Activated B cell treated with CpG ODN at 0.5 μM for 24 hours (primary cell): ENCODE measurements around the gene ALPG. TPM values are rescaled to one million over a fixed set of nuclear protein-coding genes. Genes with fewer than 3 reads are reported as not detected.
A peak's percentile ranks its signal among the peaks of the same experiment; 100 is the strongest.
"Not testable (repeated sequence)": the region's sequence is repeated elsewhere in the genome, so short reads cannot be mapped to it uniquely, and the experiment has no call there.

ENCODE experiments used
- ATAC-seq: fragments of 200-7000 bp; cut with Tn5 transposase; one replicate; pipeline ENCODE4 v1.10.0; 2021; ENCODE audit warnings: low read depth, mild to moderate bottlenecking, moderate library complexity
- CTCF ChIA-PET: fragments of 350-600 bp; sonication (Branson Sonifier 250); formaldehyde crosslinking; loops from one replicate; lab custom pipeline; 2021; ENCODE audit warnings: antibody characterized with exemption; lab: Charles Lee
- POLR2A ChIA-PET: fragments of 350-600 bp; sonication (Branson Sonifier 250); formaldehyde crosslinking; loops from one replicate; lab custom pipeline; 2021; ENCODE audit warnings: antibody characterized with exemption; lab: Charles Lee
- DNase-seq: peaks from one replicate; pipeline ENCODE4 v3.0.0; 2022
- H3K27ac Mint-ChIP-seq: one replicate; pipeline ENCODE4 v1.8.0; 2020; ENCODE audit warnings: mixed read lengths
- H3K27me3 Mint-ChIP-seq: one replicate; pipeline ENCODE4 v1.8.0; 2021; ENCODE audit warnings: mixed read lengths
- H3K36me3 Mint-ChIP-seq: one replicate; pipeline ENCODE4 v1.8.0; 2021; ENCODE audit warnings: low read depth, mixed read lengths
- H3K4me1 Mint-ChIP-seq: one replicate; pipeline ENCODE4 v1.8.0; 2021; ENCODE audit warnings: mixed read lengths
- H3K4me3 Mint-ChIP-seq: one replicate; pipeline ENCODE4 v1.8.0; 2020; ENCODE audit warnings: mild to moderate bottlenecking, mixed read lengths
- H3K9me3 Mint-ChIP-seq: one replicate; pipeline ENCODE4 v1.8.0; 2020; ENCODE audit warnings: mixed read lengths
- intact Hi-C: fragments of 100-400 bp; cut with micrococcal nuclease; formaldehyde crosslinking; loops from one replicate; pipeline ENCODE4 v1.15.1; 2024
- total RNA-seq: library from RNA; stranded (reverse); gene quantifications from 2 replicates; pipeline ENCODE4 v1.2.3, GENCODE V29; 2022
- TF ChIP-seq, protein P1 (sequence below): fragments of 200-600 bp; IDR thresholded peaks from one replicate; pipeline ENCODE4 v1.8.0; 2022; ENCODE audit warnings: antibody characterized with exemption, mild to moderate bottlenecking

Gene ALPG
- total RNA-seq, 1 donor from 2014 or later = not detected

DNA sequence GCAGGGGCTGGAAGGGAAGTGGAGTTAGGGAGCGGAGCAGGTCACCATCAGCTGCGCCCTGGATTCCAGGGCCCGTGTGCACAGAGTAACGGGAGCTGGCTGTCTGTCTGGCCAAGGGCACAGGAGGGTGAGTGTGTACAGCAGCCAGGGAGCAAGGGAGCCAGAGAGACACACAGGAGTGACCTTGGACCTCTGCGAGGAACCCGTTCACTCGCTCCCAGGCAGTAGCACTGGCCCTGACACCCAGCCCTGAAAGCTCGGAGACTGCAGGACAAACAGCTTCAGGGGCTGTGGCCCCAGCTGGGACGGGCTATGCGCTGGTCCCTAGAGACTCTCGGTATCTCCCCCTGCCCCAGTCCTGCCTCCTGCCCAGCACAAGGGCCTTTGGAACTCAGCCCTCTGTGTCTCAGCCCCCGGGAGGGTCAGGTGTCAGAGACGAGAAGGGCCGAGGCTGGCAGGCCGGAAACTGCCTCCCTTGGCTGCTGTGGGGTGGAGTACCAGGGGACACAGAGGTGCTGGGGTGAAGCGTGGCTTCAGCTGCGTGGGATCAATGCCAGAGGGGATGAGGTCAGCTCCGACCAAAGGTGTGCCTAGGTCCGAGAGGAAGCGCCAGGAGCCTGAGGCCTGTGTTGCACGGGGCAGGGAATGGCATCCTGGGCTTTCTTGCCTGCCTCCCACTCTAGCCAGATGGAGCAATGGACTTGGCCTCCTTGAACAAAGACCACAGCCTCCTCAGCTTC, 37.2 kb downstream of the ALPG start:
- ATAC-seq, DNase-seq, H3K9me3 Mint-ChIP-seq, H3K4me1 Mint-ChIP-seq, H3K4me3 Mint-ChIP-seq, POLR2A ChIA-PET, H3K27ac Mint-ChIP-seq, intact Hi-C loops, H3K36me3 Mint-ChIP-seq, H3K27me3 Mint-ChIP-seq, CTCF ChIA-PET: not testable (repeated sequence)

DNA sequence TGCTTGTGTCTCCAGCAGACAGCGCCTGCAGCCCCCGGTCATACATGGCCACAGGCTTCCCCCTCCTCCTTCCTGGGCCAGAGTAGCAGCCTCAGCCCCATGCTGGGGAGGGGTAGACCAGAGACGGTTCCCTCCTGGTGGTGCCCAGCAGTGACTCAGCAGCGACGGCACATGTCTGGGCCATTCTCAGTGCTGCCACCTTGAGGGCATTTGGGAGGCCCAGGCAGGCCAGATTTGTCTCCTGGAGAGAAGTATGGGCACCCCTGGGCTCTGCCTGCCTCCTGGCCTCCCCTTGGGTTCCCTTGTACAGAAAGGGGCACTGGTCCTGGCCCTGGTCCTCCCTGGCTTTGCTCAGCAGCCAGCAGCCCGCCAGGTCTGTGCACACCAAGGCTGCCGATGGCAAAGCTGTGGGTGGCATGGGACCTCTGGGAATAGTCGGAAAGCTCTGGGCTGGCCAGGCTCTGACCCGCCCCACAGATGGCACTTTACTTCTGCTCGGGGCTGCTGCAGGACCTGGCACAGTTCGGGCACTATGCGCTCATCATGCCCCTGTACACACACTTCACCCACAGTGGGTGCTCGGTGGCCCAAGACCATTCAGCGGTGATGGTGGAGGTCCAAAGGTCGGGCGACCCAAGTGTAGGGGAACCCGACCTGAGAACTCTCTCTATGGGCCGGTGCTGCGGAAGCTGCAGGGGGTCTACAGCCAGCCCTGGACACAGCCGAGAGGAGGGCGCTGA, 37.9 kb downstream of the ALPG start:
- Mint-ChIP-seq H3K27me3 (peaks cover 1% of the 10 kb centered on the region), H3K4me1 (no peaks in the 10 kb centered on the region), H3K9me3 (no peaks in the 10 kb centered on the region), H3K36me3 (no peaks in the 10 kb centered on the region), H3K4me3 (no peak overlapping the region), H3K27ac (no peak overlapping the region)
- TF ChIP-seq, protein P1, sequence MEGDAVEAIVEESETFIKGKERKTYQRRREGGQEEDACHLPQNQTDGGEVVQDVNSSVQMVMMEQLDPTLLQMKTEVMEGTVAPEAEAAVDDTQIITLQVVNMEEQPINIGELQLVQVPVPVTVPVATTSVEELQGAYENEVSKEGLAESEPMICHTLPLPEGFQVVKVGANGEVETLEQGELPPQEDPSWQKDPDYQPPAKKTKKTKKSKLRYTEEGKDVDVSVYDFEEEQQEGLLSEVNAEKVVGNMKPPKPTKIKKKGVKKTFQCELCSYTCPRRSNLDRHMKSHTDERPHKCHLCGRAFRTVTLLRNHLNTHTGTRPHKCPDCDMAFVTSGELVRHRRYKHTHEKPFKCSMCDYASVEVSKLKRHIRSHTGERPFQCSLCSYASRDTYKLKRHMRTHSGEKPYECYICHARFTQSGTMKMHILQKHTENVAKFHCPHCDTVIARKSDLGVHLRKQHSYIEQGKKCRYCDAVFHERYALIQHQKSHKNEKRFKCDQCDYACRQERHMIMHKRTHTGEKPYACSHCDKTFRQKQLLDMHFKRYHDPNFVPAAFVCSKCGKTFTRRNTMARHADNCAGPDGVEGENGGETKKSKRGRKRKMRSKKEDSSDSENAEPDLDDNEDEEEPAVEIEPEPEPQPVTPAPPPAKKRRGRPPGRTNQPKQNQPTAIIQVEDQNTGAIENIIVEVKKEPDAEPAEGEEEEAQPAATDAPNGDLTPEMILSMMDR = no peak
- ChIA-PET CTCF (no interaction called here), POLR2A (no interaction called here)
- intact Hi-C loops = no loop called here
- DNase-seq = no peak
- peak; percentile 43 for ATAC-seq

DNA sequence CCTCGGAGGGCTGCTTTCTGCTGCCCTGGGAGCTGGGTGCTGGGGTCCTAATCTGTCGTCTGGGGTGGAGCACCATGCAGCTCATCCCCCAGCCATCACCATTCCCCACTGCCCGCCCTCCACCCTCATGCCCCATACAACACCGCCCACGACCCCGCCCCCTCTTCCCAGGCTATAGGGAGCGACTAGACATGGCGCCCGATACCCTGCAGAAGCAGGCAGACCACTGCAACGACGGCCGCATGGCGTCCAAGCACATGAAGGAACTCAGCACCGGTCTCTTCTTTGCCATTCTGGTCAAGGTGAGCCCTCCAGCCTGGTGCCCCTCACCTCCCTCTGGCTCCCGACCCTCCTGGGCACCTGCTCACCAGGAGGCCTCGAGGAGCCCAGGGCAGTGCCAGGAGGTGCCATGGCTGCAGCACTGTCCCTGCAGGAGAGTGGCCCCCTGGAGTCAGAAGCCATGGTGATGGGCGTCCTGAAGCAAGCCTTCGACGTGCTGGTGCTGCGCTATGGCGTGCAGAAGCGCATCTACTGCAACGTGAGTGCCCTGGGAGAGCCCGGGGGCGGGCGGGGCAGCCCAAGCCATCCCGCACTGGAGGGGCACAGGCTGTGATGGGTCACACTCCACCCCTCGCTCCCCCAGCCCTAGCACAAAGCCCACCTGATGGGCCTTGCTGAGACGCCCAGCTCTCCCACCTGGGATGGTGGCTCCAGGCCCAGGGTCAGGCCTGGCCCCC, 38.7 kb downstream of the ALPG start:
- POLR2A ChIA-PET, H3K27ac Mint-ChIP-seq, intact Hi-C loops, H3K36me3 Mint-ChIP-seq, DNase-seq, H3K4me3 Mint-ChIP-seq, CTCF ChIA-PET, ATAC-seq, H3K4me1 Mint-ChIP-seq, H3K9me3 Mint-ChIP-seq, H3K27me3 Mint-ChIP-seq: not testable (repeated sequence)

DNA sequence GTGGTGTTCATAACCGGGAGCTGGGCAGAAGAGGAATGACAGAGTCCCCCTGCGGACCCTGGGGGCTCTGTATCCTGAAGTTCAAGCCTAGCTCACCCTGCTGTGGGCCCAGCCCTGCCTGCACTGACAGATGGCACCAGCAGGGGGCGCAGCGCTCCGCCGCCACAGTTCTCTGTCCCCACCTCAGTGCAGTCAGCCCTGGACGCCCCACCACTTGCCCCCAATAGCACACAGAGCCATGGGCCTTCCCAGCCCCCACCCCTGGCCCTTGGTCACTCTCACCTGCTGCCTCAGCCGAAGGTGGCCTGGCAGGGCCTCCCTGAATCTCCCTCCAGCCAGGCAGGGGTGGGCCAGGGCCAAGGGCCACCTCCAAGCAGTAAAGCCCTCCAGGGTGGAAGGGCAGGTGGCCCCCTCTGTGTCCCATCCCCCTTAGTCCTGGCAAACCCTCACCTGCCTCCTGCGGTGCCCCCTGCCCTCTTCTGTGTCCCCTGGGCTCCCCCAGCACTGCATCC, 39.7 kb downstream of the ALPG start:
- H3K9me3 Mint-ChIP-seq, intact Hi-C loops, H3K27me3 Mint-ChIP-seq, H3K27ac Mint-ChIP-seq, H3K4me3 Mint-ChIP-seq, H3K4me1 Mint-ChIP-seq, POLR2A ChIA-PET, H3K36me3 Mint-ChIP-seq, DNase-seq: not testable (repeated sequence)
- ATAC-seq = peak; percentile 37
- CTCF ChIA-PET = interaction anchor here (1.6 kb wide), 1 partner anchor 75 kb away, joined by 6 read pairs; no protein-coding TSS in a partner anchor

DNA sequence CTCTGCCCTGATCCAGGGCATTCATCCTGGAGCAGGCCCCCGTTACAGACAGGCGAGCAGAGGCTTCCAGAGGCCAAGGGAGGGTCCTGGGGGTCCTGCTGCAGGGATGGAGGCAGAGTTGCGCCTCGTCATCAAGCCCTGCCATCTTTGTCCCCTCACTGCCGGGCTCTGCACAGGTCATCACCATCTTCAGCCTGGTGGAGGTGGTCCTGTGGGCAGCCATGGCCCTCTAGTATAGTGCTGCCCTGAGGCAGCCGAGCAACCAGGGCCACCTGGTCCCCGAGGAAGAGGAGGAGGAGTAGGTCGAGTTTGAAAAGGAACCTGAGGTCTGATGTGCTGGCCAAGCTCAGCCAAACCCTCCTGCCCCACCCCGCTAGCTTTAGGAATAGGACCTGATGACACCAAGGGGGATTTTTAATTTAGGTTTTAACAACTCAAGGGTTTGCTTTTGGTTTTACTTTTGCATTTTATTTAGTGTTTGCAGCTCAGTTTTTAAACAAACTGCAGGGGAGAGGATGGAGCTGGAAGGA, 40.5 kb downstream of the ALPG start:
- no peaks in the 10 kb centered on the region for H3K27me3 Mint-ChIP-seq
- no peak overlapping the region for H3K4me3 Mint-ChIP-seq
- no peak for DNase-seq
- H3K4me1 Mint-ChIP-seq = no peaks in the 10 kb centered on the region
- TF ChIP-seq, protein P1 = no peak
- intact Hi-C loops = no loop called here
- no peaks in the 10 kb centered on the region for H3K36me3 Mint-ChIP-seq
- no peak overlapping the region for H3K27ac Mint-ChIP-seq
- ChIA-PET CTCF (interaction anchor here (1.6 kb wide), 1 partner anchor 74 kb away, joined by 6 read pairs; no protein-coding TSS in a partner anchor), POLR2A (no interaction called here)
- no peaks in the 10 kb centered on the region for H3K9me3 Mint-ChIP-seq
- no peak for ATAC-seq

DNA sequence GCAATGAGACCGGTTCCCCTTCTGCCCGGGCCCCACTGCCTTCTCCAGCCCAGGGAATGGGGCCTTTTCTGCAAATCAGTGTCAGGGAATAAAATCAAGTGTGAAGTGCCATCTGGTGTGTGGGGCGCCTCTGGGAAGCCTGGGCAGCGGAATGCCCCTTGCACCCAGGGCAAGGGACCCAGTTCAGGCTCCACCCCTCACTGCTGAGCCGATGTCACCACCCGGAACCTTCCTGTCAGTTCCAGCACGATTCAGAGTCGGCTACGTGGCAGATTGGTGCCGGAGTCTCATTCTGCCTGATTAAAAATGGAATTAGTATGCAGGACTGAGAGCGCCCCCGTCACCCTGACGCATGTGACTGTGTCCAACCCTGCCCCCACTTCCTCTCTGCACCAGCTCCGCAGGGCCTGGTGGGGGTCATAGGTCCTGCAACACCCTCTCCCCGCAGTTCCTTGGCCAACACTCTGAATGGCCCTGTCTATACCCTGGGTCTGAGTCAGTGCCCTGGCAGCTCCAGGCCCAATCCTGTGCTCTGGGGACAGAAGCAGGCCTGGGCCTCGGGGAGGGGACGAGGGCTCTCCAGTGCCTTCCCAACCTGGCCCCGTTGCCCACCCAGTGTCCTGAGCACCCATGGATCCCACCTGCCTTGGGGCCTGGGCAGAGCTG, 41.1 kb downstream of the ALPG start:
- POLR2A ChIA-PET = no interaction called here
- Mint-ChIP-seq H3K27ac (no peak overlapping the region), H3K9me3 (no peaks in the 10 kb centered on the region), H3K27me3 (no peaks in the 10 kb centered on the region), H3K4me1 (no peaks in the 10 kb centered on the region), H3K36me3 (no peaks in the 10 kb centered on the region), H3K4me3 (no peak overlapping the region)
- TF ChIP-seq, protein P1 = no peak
- ATAC-seq (no peak), DNase-seq (no peak)
- CTCF ChIA-PET = interaction anchor here (1.6 kb wide), 1 partner anchor 74 kb away, joined by 6 read pairs; no protein-coding TSS in a partner anchor
- intact Hi-C loops = no loop called here
